MV-4-11 (cell line): Measurements from ENCODE around the gene NACA.
A peak's percentile ranks its signal among the peaks of the same experiment; 100 is the strongest.
"Not testable (repeated sequence)": the region's sequence is repeated elsewhere in the genome, so short reads cannot be mapped to it uniquely, and the experiment has no call there.

Source experiments
- DNase-seq: peaks from one replicate; lab custom pipeline; 2025; lab: John Stamatoyannopoulos, UW

NACA gene

DNA sequence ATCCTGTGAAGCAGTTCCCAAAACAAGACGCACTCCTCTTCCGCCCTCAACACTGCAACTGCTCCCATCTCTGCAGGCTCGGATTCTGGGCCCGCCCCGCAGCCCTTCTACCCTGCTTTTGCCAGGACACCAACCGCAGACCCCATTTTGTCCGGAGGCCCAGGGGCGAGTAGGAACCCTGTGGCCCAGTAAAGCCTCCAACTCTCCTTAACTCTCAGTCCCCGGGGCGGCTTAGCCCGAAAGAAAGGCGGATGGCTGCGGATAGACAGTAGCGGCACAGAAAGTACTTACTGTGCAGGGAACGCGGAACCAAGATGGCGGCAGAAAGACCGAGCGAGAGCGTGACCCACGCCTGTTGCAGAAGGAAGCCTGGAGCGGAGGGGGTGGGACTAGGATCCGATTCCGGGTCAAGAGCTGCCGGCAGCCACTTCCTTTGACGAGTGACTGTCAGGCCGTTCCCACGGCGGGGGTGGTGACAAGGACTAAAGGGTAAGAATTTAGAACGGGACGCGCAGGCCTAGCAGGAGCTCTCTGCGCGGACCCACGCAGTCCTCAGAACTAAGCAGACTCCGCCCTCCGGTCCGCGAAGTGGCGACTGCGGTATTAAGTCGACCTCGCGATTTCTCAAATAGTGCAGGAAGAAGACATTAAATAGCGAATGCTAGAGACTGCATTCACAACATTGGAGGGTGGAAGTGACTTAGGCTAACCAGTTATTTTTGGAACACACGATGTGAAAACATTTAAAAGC lies at the start of gene NACA:
TSS of gene NACA (minus strand) at position 328 of the 751 bp plus-strand sequence. CDS start 778 bp downstream, outside the sequence.
- DNase-seq: peak; percentile 100

GRCh38 chr12:56773113-56773512 lies 48.0 kb upstream of the NACA start:
- no peak for DNase-seq

GRCh38 chr12:56772625-56773024 lies 47.5 kb upstream of the NACA start:
- DNase-seq: no peak

DNA sequence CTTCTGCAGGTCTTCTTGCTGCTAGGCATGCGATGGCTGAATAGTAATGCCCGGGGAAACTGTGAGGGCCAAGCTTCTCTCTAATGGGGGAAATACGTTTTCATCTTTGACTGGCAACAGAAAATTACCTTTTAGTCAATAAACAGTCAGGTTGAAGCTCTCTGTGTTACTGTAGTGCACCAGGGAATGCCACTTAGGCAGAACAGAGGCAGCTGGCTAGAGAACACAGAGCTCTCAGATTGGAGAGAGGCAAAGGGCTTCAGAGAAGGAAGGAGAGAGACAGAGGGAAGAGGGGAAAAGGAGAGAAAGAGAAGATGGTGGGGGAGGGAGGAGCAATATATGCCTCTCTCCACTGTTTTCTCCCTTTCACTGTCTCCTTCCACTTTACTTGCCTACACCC lies 44.8 kb upstream of the NACA start:
- no peak for DNase-seq

GRCh38 chr12:56768424-56768823 lies 43.3 kb upstream of the NACA start:
- DNase-seq: no peak

GRCh38 chr12:56766535-56766934 lies 41.4 kb upstream of the NACA start:
- peak; percentile 94 for DNase-seq

GRCh38 chr12:56763753-56764657 lies 38.9 kb upstream of the NACA start:
- DNase-seq: peak; percentile 7

DNA sequence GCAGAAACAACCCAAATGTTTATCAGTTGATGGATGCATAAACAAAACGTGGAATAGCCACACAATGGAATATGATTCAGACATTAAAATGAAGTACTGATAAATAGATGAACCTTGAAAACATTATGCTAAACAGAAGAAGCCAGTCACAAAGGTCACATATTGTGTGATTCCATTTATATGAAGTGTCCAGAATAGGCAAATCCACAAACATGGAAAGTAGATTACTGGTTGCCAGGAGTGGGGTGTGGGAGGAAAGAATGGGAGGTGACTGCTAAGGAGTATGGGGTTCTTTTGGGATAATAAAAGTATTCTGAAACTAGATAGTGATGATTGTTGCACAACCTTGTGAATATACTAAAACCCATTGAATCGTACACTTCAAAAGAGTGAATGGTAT lies 36.7 kb upstream of the NACA start:
- no peak for DNase-seq

DNA sequence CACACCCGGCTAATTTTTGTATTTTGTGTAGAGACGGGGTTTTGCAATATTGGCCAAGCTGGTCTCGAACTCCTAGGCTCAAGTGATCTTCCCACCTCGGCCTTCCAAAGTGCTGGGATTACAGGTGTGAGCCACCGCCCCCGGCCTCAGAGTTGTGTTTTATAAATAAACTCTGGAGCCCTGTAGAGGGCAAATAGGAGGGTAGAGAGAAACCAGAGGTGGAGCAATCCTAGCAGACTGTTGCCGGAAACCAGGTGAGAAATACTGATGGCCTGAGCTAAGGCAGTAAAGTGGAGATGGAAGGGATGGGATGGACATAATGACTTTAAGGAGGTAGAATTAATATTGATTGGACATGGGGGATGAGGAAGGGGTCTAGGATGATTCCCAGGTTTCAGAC lies 35.4 kb upstream of the NACA start:
- DNase-seq: no peak

GRCh38 chr12:56759263-56759908 lies 34.3 kb upstream of the NACA start:
- no peak for DNase-seq

DNA sequence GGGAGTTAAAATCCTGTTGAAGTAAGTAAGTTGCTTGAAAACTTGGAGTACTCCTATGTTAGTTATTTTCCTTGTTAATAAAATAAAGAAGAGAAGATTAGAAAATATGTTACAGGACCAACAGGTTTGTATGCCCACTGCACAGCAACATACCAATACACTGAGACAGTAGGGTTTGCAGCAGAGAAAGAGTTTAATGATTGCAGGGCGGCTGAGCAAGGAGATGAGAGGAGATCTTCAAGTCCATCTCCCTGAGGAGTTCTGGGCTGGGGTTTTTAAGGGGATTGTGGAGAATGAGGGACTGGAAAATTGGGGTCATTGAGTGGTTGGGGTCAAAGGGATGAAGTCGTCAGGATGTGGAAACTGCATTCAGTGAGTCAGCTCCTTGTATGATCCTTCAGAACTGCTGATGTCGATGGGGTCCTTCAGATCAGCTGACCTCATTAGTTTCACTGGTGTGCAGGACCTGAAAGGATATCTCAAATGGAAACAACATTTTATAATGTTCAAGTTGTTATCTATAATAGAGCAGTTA lies 33.7 kb upstream of the NACA start:
- no peak for DNase-seq

- DNase-seq: not testable (repeated sequence)
Measured at GRCh38 chr12:56757971-56758370, 32.9 kb upstream of the NACA start.

DNA sequence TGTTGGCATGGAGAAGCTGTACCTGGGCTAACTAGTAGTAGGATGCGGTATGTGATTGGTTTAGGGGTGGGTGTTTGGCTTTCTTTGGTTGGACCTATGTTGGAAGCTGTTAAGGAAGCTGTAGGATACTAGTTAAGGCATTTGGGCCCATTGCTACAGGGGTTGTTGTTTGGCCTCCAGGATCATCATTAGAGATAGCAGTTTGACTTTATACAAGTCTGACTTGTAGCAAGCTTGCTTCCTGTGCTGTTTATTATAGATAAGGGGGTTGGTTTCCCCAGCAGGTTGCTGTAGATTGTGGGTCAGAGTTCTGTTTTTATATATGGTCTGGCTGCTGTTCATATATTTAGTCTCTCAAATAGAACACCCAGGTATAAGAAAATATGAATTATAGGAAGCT lies 28.5 kb upstream of the NACA start:
- DNase-seq: no peak

DNA sequence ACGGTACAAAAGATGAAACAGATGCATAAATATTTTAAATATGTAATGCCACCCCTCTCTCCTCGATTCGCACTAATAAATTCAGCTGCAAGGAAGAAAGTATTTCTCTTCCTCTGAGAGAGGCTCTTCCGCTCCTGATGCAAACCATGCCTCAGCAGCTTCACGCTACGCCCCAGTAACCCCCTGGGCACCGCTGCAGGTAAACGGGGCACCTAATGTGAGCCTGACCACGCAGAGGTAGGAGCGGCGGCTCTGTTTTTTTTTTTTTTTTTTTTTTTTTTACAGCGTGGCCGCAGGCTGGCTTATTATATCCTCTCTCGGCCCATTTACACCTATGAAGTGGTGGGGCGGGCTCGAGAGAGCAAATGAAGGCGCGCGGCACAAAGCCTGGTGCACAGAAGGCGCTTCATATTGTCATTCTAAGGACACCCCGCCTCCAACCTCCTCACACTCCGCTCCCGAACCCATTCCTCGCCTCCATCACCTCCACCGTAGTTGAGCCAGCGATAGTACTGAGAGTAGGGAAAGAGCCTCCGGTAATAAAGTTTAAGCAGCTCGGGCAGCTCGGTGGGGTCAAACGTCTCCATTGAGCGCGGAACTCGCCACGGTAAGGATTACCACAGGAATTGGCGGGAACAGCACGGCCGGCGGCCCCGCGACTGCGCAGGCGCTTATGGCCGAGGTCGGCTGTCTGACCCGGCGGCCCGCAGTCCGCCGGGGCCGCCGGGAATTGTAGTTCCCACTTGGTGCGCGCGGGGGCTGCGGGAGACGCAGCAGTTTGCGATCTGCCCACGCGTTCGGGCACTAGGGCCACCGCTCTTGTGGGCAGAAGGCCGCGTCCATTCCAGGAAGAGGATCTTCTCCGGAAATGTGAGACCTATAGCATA lies 26.9 kb upstream of the NACA start, which contains the start of gene PRIM1:
TSS of gene PRIM1 (minus strand) at position 612 of the 887 bp plus-strand sequence. CDS start at position 587, 25 bp downstream.
- peak; percentile 89 for DNase-seq

- peak; percentile 24 for DNase-seq
Measured at GRCh38 chr12:56750596-56750995, 25.5 kb upstream of the NACA start.

- DNase-seq: no peak
Measured at GRCh38 chr12:56749853-56750252, 24.8 kb upstream of the NACA start.

GRCh38 chr12:56749359-56749758 lies 24.3 kb upstream of the NACA start:
- DNase-seq: peak; percentile 85

- peak; percentile 13 for DNase-seq
Measured at GRCh38 chr12:56728139-56728861, 3.2 kb upstream of the NACA start.

- not testable (repeated sequence) for DNase-seq
Measured at GRCh38 chr12:56726196-56726675, 1.1 kb upstream of the NACA start.

DNA sequence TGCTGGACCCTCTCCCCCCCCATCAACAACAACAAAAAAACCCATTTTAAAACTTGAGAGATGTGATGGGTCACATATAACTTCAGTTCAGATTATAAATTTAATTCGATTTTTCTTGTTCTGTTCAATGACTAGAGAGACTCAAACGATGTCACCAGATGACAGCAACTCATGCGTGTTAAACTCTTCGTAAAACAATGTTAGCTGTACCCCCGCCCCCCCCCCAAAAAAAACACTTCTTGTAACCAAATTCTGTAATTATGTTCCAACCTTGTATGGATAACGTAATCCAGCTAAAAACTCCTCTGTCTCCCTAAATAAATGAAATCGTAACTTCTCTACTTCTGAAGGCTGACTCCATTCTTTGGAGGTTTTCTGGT lies 614 bp upstream of the NACA start:
- DNase-seq: no peak

DNA sequence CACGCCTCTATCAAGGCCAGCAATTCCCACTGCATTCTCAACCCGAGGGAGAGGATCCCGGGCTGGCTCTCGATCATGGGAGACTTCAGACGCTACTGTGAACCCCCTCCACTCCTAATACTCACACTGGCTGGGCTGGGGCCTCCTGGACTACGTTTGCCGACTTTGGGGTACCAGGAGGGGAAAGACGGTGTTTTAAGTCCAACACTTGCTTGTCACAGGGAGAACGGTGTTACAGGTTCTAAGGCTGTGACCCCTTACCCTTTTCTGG lies 463 bp downstream of the NACA start:
- no peak for DNase-seq
